Upper lobe of right lung (tissue), 1 donor: Measurements from ENCODE around the gene KCNMA1. TPM values are rescaled to one million over a fixed set of nuclear protein-coding genes. Genes with fewer than 3 reads are reported as not detected.
A peak's percentile ranks its signal among the peaks of the same experiment; 100 is the strongest.

ENCODE experiments used
- ATAC-seq: fragments of 200-7000 bp; cut with Tn5 transposase; one replicate; pipeline ENCODE4 v1.9.1; 2020; ENCODE audit warnings: mild to moderate bottlenecking, moderate library complexity
- DNase-seq: peaks from one replicate; pipeline ENCODE4 v3.0.0-alpha.2; 2020
- H3K27ac ChIP-seq: fragments of 200-600 bp; one replicate; pipeline ENCODE4 v1.8.0; 2022
- H3K27me3 ChIP-seq: fragments of 200-600 bp; one replicate; pipeline ENCODE4 v1.8.0; 2022; ENCODE audit warnings: mild to moderate bottlenecking
- H3K36me3 ChIP-seq: fragments of 200-600 bp; one replicate; pipeline ENCODE4 v1.8.0; 2022
- H3K4me1 ChIP-seq: fragments of 200-600 bp; one replicate; pipeline ENCODE4 v1.8.0; 2022
- H3K4me3 ChIP-seq: fragments of 200-600 bp; one replicate; pipeline ENCODE4 v1.8.0; 2022; ENCODE audit warnings: mild to moderate bottlenecking
- H3K9me3 ChIP-seq: fragments of 200-600 bp; one replicate; pipeline ENCODE4 v1.8.0; 2022
- CTCF ChIP-seq: fragments of 200-600 bp; IDR thresholded peaks from one replicate; pipeline ENCODE4 v1.8.0; 2022; ENCODE audit warnings: antibody characterized with exemption
- intact Hi-C: fragments of 100-400 bp; cut with DNase I; formaldehyde crosslinking; loops from one replicate; pipeline ENCODE4 v1.11.0; 2022
- total RNA-seq: library from RNA; stranded (reverse); fragmentation: NEBNext Ultra II Directional; extraction: Animal tissue kit (Norgen Biotek cat#: 25700); gene quantifications from one replicate; pipeline ENCODE4 v1.2.1, GENCODE V29; 2021
- donor health status: DM: no; HTN: yes; CAD: no; lungs with severe emphysema.

Gene KCNMA1
- total RNA-seq, 1 donor from 2014 or later = 26.3 TPM

- Histone ChIP-seq H3K27ac (no peak overlapping the region), H3K9me3 (no peaks in the 10 kb centered on the region), H3K4me3 (no peak overlapping the region), H3K27me3 (no peaks in the 10 kb centered on the region), H3K4me1 (no peaks in the 10 kb centered on the region), H3K36me3 (no peaks in the 10 kb centered on the region)
- ATAC-seq (peak; percentile 45), DNase-seq (no peak)
- no peak for TF ChIP-seq CTCF
- intact Hi-C loops = no loop called here
Measured at GRCh38 chr10:77436257-77436975, 201.2 kb downstream of the KCNMA1 start.

GRCh38 chr10:77433546-77433945, 204.1 kb downstream of the KCNMA1 start:
- TF ChIP-seq CTCF = no peak

GRCh38 chr10:77431980-77432797, 205.4 kb downstream of the KCNMA1 start:
- no peak overlapping the region for H3K27ac ChIP-seq
- TF ChIP-seq CTCF = no peak

More at GRCh38 chr10:77433546-77433945, 204.1 kb downstream of the KCNMA1 start:
- Histone ChIP-seq H3K4me1 (no peaks in the 10 kb centered on the region), H3K9me3 (no peaks in the 10 kb centered on the region), H3K27me3 (no peaks in the 10 kb centered on the region), H3K27ac (no peak overlapping the region), H3K4me3 (no peak overlapping the region), H3K36me3 (no peaks in the 10 kb centered on the region)
- intact Hi-C loops = no loop called here
- no peak for ATAC-seq
- no peak for DNase-seq

GRCh38 chr10:77431209-77431611, 206.4 kb downstream of the KCNMA1 start:
- Histone ChIP-seq H3K4me3 (no peak overlapping the region), H3K36me3 (no peaks in the 10 kb centered on the region), H3K27ac (no peak overlapping the region), H3K9me3 (no peaks in the 10 kb centered on the region), H3K4me1 (peaks cover 4% of the 10 kb centered on the region), H3K27me3 (no peaks in the 10 kb centered on the region)
- no peak for TF ChIP-seq CTCF
- no peak for DNase-seq
- ATAC-seq = peak; percentile 60
- intact Hi-C loops = no loop called here

More at GRCh38 chr10:77431980-77432797, 205.4 kb downstream of the KCNMA1 start:
- H3K27me3 ChIP-seq = no peaks in the 10 kb centered on the region
- H3K9me3 ChIP-seq = no peaks in the 10 kb centered on the region
- no peaks in the 10 kb centered on the region for H3K4me1 ChIP-seq
- DNase-seq (no peak), ATAC-seq (no peak)
- intact Hi-C loops = no loop called here
- H3K4me3 ChIP-seq = no peak overlapping the region
- H3K36me3 ChIP-seq = no peaks in the 10 kb centered on the region

- Histone ChIP-seq H3K4me3 (no peak overlapping the region), H3K36me3 (no peaks in the 10 kb centered on the region), H3K27ac (no peak overlapping the region), H3K4me1 (peaks cover 4% of the 10 kb centered on the region), H3K27me3 (no peaks in the 10 kb centered on the region), H3K9me3 (no peaks in the 10 kb centered on the region)
- no peak for TF ChIP-seq CTCF
- intact Hi-C loops = no loop called here
- DNase-seq = no peak
- no peak for ATAC-seq
Measured at GRCh38 chr10:77430530-77430929, 207.1 kb downstream of the KCNMA1 start.
